WTC11 (cell line): Measurements from ENCODE around the gene GNAL. TPM values are rescaled to one million over a fixed set of nuclear protein-coding genes. Genes with fewer than 3 reads are reported as not detected.

Experiments used
- ATAC-seq: fragments of 200-7000 bp; cut with Tn5 transposase; 2 replicates; pipeline ENCODE4 v1.10.0; 2021; ENCODE audit warnings: mild to moderate bottlenecking, moderate library complexity
- CTCF ChIA-PET: fragments of 300-600 bp; sonication (Branson Sonifier 250); formaldehyde crosslinking; loops from one replicate; lab custom pipeline; 2021; ENCODE audit warnings: antibody characterized with exemption; lab: Charles Lee
- POLR2A ChIA-PET: fragments of 350-600 bp; sonication (Branson Sonifier 250); formaldehyde crosslinking; loops from one replicate; lab custom pipeline; 2021; ENCODE audit warnings: antibody characterized with exemption; lab: Charles Lee
- DNase-seq: peaks from one replicate; pipeline ENCODE4 v3.0.0; 2021; ENCODE audit warnings: low spot score
- H3K27ac Mint-ChIP-seq: 2 replicates; pipeline ENCODE4 v1.8.0; 2021; ENCODE audit warnings: mixed read lengths
- H3K27me3 Mint-ChIP-seq: 2 replicates; pipeline ENCODE4 v1.8.0; 2021; ENCODE audit warnings: low read depth, mild to moderate bottlenecking, moderate library complexity, mixed read lengths
- H3K36me3 Mint-ChIP-seq: 2 replicates; pipeline ENCODE4 v1.8.0; 2021; ENCODE audit warnings: mixed read lengths
- H3K4me1 Mint-ChIP-seq: 2 replicates; pipeline ENCODE4 v1.8.0; 2022; ENCODE audit warnings: mixed read lengths
- H3K4me3 Mint-ChIP-seq: 2 replicates; pipeline ENCODE4 v1.8.0; 2021; ENCODE audit warnings: mild to moderate bottlenecking, moderate library complexity, mixed read lengths
- H3K9me3 Mint-ChIP-seq: 2 replicates; pipeline ENCODE4 v1.8.0; 2021; ENCODE audit warnings: mixed read lengths
- AR ChIP-seq: fragments of 250-450 bp; sonication (Bioruptor Pico); IDR thresholded peaks from 2 replicates; pipeline ENCODE4 v1.9.0; 2021; ENCODE audit warnings: mild to moderate bottlenecking
- CDX4 ChIP-seq: fragments of 250-450 bp; sonication (Bioruptor Pico); IDR thresholded peaks from 2 replicates; pipeline ENCODE4 v1.9.0; 2021; ENCODE audit warnings: moderate library complexity, mild to moderate bottlenecking, inconsistent platforms, borderline replicate concordance
- CREB1 ChIP-seq: sonication (generic); formaldehyde crosslinking; IDR thresholded peaks from 2 replicates; pipeline ENCODE4 v1.8.0; 2023; ENCODE audit warnings: mild to moderate bottlenecking, missing genetic modification reagents
- IRF1 ChIP-seq: sonication (generic); formaldehyde crosslinking; IDR thresholded peaks from 2 replicates; pipeline ENCODE4 v1.8.0; 2023; ENCODE audit warnings: missing genetic modification reagents
- NFATC4 ChIP-seq: fragments of 250-450 bp; sonication (Bioruptor Pico); IDR thresholded peaks from 2 replicates; pipeline ENCODE4 v1.9.0; 2021; ENCODE audit warnings: mild to moderate bottlenecking
- NFYB ChIP-seq: sonication (generic); formaldehyde crosslinking; conservative IDR thresholded peaks from 2 replicates; pipeline ENCODE4 v1.8.0; 2022; ENCODE audit warnings: low read depth, missing genetic modification reagents
- NR2C2 ChIP-seq: sonication (generic); formaldehyde crosslinking; IDR thresholded peaks from 2 replicates; pipeline ENCODE4 v1.8.0; 2022; ENCODE audit warnings: mild to moderate bottlenecking, missing genetic modification reagents
- OVOL2 ChIP-seq: fragments of 250-450 bp; sonication (Bioruptor Pico); IDR thresholded peaks from 2 replicates; pipeline ENCODE4 v1.9.0; 2021; ENCODE audit warnings: mild to moderate bottlenecking, borderline replicate concordance
- PREB ChIP-seq: sonication (generic); formaldehyde crosslinking; IDR thresholded peaks from 2 replicates; pipeline ENCODE4 v1.8.1; 2022; ENCODE audit warnings: mild to moderate bottlenecking, missing genetic modification reagents, moderate library complexity, borderline replicate concordance
- RELA ChIP-seq: sonication (generic); formaldehyde crosslinking; IDR thresholded peaks from 2 replicates; pipeline ENCODE4 v1.8.1; 2022; ENCODE audit warnings: missing genetic modification reagents, mild to moderate bottlenecking, borderline replicate concordance
- SOX15 ChIP-seq: fragments of 250-450 bp; sonication (Bioruptor Pico); IDR thresholded peaks from 2 replicates; pipeline ENCODE4 v1.9.0; 2021; ENCODE audit warnings: mild to moderate bottlenecking
- TP53 ChIP-seq: sonication (generic); formaldehyde crosslinking; IDR thresholded peaks from 2 replicates; pipeline ENCODE4 v1.8.1; 2023; ENCODE audit warnings: mild to moderate bottlenecking, missing genetic modification reagents
- USF1 ChIP-seq: sonication (generic); formaldehyde crosslinking; IDR thresholded peaks from 2 replicates; pipeline ENCODE4 v1.8.0; 2022; ENCODE audit warnings: mild to moderate bottlenecking, missing genetic modification reagents
- ZNF317 ChIP-seq: sonication (generic); formaldehyde crosslinking; IDR thresholded peaks from 2 replicates; pipeline ENCODE4 v1.8.1; 2023; ENCODE audit warnings: low read depth, mild to moderate bottlenecking, moderate library complexity, missing genetic modification reagents, borderline replicate concordance
- ZNF416 ChIP-seq: fragments of 250-450 bp; sonication (Bioruptor Pico); IDR thresholded peaks from 2 replicates; pipeline ENCODE4 v1.9.0; 2021; ENCODE audit warnings: mild to moderate bottlenecking, inconsistent platforms
- ZNF423 ChIP-seq: fragments of 250-450 bp; sonication (Bioruptor Pico); IDR thresholded peaks from 2 replicates; pipeline ENCODE4 v2.1.2; 2022; ENCODE audit warnings: mild to moderate bottlenecking, moderate library complexity
- ZNF532 ChIP-seq: fragments of 250-450 bp; sonication (Bioruptor Pico); IDR thresholded peaks from 2 replicates; pipeline ENCODE4 v1.9.0; 2021; ENCODE audit warnings: mild to moderate bottlenecking, borderline replicate concordance
- ZNF671 ChIP-seq: fragments of 250-450 bp; sonication (Bioruptor Pico); IDR thresholded peaks from 2 replicates; pipeline ENCODE4 v1.8.0; 2021; ENCODE audit warnings: mild to moderate bottlenecking
- total RNA-seq: library from RNA; stranded (reverse); gene quantifications from 3 replicates; pipeline ENCODE4 v1.2.3, GENCODE V29; 2021
- TF ChIP-seq, protein P1 (sequence below): sonication (generic); formaldehyde crosslinking; IDR thresholded peaks from 2 replicates; pipeline ENCODE4 v1.8.0; 2022; ENCODE audit warnings: missing genetic modification reagents
- TF ChIP-seq, protein P2 (sequence below): fragments of 250-450 bp; sonication (Bioruptor Pico); IDR thresholded peaks from 2 replicates; pipeline ENCODE4 v1.9.0; 2021; ENCODE audit warnings: mild to moderate bottlenecking

Gene GNAL
- total RNA-seq, 1 experiment from 2014 or later: 22.3 TPM

GRCh38 chr18:11885278-11885947 lies 196.3 kb downstream of the GNAL start:
- Mint-ChIP-seq H3K4me1 (peaks cover 7% of the 10 kb centered on the region), H3K27ac (no peak overlapping the region)

More at GRCh38 chr18:11885278-11885947, 196.3 kb downstream of the GNAL start:
- Mint-ChIP-seq H3K4me3 (no peak overlapping the region), H3K9me3 (no peaks in the 10 kb centered on the region), H3K27me3 (no peaks in the 10 kb centered on the region), H3K36me3 (peaks cover 46% of the 10 kb centered on the region)
- DNase-seq (no peak), ATAC-seq (no peak)
- TF ChIP-seq ZNF423 (CRISPR knock-in tag) (no peak), ZNF317 (CRISPR knock-in tag) (no peak), RELA (CRISPR knock-in tag) (no peak), SOX15 (CRISPR knock-in tag) (no peak), NR2C2 (CRISPR knock-in tag) (no peak), PREB (CRISPR knock-in tag) (no peak), USF1 (CRISPR knock-in tag) (no peak), AR (CRISPR knock-in tag) (no peak), CDX4 (CRISPR knock-in tag) (no peak), CREB1 (no peak), ZNF416 (no peak), OVOL2 (CRISPR knock-in tag) (no peak), NFYB (no peak), ZNF532 (CRISPR knock-in tag) (no peak), NFATC4 (CRISPR knock-in tag) (no peak), IRF1 (no peak), TP53 (CRISPR knock-in tag) (no peak), ZNF671 (CRISPR knock-in tag) (no peak)
- TF ChIP-seq, protein P1, sequence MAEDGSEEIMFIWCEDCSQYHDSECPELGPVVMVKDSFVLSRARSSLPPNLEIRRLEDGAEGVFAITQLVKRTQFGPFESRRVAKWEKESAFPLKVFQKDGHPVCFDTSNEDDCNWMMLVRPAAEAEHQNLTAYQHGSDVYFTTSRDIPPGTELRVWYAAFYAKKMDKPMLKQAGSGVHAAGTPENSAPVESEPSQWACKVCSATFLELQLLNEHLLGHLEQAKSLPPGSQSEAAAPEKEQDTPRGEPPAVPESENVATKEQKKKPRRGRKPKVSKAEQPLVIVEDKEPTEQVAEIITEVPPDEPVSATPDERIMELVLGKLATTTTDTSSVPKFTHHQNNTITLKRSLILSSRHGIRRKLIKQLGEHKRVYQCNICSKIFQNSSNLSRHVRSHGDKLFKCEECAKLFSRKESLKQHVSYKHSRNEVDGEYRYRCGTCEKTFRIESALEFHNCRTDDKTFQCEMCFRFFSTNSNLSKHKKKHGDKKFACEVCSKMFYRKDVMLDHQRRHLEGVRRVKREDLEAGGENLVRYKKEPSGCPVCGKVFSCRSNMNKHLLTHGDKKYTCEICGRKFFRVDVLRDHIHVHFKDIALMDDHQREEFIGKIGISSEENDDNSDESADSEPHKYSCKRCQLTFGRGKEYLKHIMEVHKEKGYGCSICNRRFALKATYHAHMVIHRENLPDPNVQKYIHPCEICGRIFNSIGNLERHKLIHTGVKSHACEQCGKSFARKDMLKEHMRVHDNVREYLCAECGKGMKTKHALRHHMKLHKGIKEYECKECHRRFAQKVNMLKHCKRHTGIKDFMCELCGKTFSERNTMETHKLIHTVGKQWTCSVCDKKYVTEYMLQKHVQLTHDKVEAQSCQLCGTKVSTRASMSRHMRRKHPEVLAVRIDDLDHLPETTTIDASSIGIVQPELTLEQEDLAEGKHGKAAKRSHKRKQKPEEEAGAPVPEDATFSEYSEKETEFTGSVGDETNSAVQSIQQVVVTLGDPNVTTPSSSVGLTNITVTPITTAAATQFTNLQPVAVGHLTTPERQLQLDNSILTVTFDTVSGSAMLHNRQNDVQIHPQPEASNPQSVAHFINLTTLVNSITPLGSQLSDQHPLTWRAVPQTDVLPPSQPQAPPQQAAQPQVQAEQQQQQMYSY (CRISPR knock-in tag): no peak
- TF ChIP-seq, protein P2, sequence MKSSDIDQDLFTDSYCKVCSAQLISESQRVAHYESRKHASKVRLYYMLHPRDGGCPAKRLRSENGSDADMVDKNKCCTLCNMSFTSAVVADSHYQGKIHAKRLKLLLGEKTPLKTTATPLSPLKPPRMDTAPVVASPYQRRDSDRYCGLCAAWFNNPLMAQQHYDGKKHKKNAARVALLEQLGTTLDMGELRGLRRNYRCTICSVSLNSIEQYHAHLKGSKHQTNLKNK: no peak
- POLR2A ChIA-PET: no interaction called here
- CTCF ChIA-PET: interaction anchor here (0.6 to 1.7 kb wide), 4 partner anchors 10 to 154 kb away, joined by 3 to 5 read pairs (median 4); no protein-coding TSS in a partner anchor
